HepG2 (cell line): ENCODE data around the gene CAND1. TPM values are rescaled to one million over a fixed set of nuclear protein-coding genes. Genes with fewer than 3 reads are reported as not detected.

ENCODE experiments used
- AGO2 ChIP-seq: fragments of 200-400 bp; formaldehyde crosslinking; optimal IDR thresholded peaks from 2 replicates; pipeline ENCODE3; 2017; ENCODE audit warnings: mild to moderate bottlenecking, low read depth, low read length, moderate library complexity
- ATM ChIP-seq: fragments of 450-650 bp; IDR thresholded peaks from 2 replicates; pipeline ENCODE4 v1.7.1; 2017; ENCODE audit warnings: mild to moderate bottlenecking, borderline replicate concordance
- GFI1 ChIP-seq: sonication (generic); formaldehyde crosslinking; IDR thresholded peaks from 2 replicates; pipeline ENCODE4 v1.5.0; 2020; ENCODE audit warnings: missing genetic modification reagents, mild to moderate bottlenecking, borderline replicate concordance
- HNF4A ChIP-seq: sonication (generic); formaldehyde crosslinking; IDR thresholded peaks from 2 replicates; pipeline ENCODE4 v1.4.0; 2020; ENCODE audit warnings: missing genetic modification reagents
- HOXA9 ChIP-seq: sonication (generic); formaldehyde crosslinking; IDR thresholded peaks from 2 replicates; pipeline ENCODE4 v1.8.1; 2022; ENCODE audit warnings: missing genetic modification reagents, mild to moderate bottlenecking, moderate library complexity, borderline replicate concordance
- IRX3 ChIP-seq: sonication (generic); formaldehyde crosslinking; IDR thresholded peaks from 2 replicates; pipeline ENCODE4 v1.8.1; 2023; ENCODE audit warnings: mild to moderate bottlenecking, low read depth, missing genetic modification reagents, borderline replicate concordance
- NR1H2 ChIP-seq: sonication (generic); formaldehyde crosslinking; IDR thresholded peaks from 2 replicates; pipeline ENCODE4 v1.8.1; 2022; ENCODE audit warnings: low read depth, missing genetic modification reagents, borderline replicate concordance
- PHF8 ChIP-seq: sonication (generic); formaldehyde crosslinking; IDR thresholded peaks from 2 replicates; pipeline ENCODE4 v1.5.0; 2020; ENCODE audit warnings: missing genetic modification reagents
- PTBP1 ChIP-seq: fragments of 200-400 bp; formaldehyde crosslinking; IDR thresholded peaks from 2 replicates; pipeline ENCODE4 v1.6.1; 2018; ENCODE audit warnings: low read length, low read depth; ENCODE audit not compliant: poor library complexity, severe bottlenecking
- RFXANK ChIP-seq: IDR thresholded peaks from 2 replicates; pipeline ENCODE4 v1.6.1; 2016
- TCF12 ChIP-seq, 2 experiments: fragments of 450-650 bp in 1 of 2; sonication (generic) in 1 of 2; formaldehyde crosslinking in 1 of 2; IDR thresholded peaks; 2 replicates each; pipeline versions ENCODE4 v1.6.1 to v1.8.0; 2017 to 2022; ENCODE audit warnings: antibody characterized with exemption in 1 of 2, mild to moderate bottlenecking in 1 of 2, missing genetic modification reagents in 1 of 2, moderate library complexity in 1 of 2
- ZBTB3 ChIP-seq: sonication (generic); formaldehyde crosslinking; IDR thresholded peaks from 2 replicates; pipeline ENCODE4 v1.4.0; 2020; ENCODE audit warnings: low read depth, mild to moderate bottlenecking, moderate library complexity, missing genetic modification reagents, borderline replicate concordance
- ZBTB38 ChIP-seq: sonication (generic); formaldehyde crosslinking; IDR thresholded peaks from 2 replicates; pipeline ENCODE4 v1.5.1; 2020; ENCODE audit warnings: mild to moderate bottlenecking, missing genetic modification reagents
- ZNF230 ChIP-seq: sonication (generic); formaldehyde crosslinking; IDR thresholded peaks from 2 replicates; pipeline ENCODE4 v1.4.0; 2020; ENCODE audit warnings: mild to moderate bottlenecking, missing genetic modification reagents
- ZNF746 ChIP-seq: sonication (generic); formaldehyde crosslinking; IDR thresholded peaks from 2 replicates; pipeline ENCODE4 v1.8.0; 2022; ENCODE audit warnings: mild to moderate bottlenecking, missing genetic modification reagents
- polyA plus RNA-seq, 8 experiments: library from polyadenylated mRNA; depleted of rRNA in 3 of 8; stranded (reverse) in 7 of 8; unstranded in 1 of 8; fragments of >200 nt; fragmentation: Illumina TruSeq in 4 of 8; extraction: Trizol in 4 of 8; gene quantifications; 2 replicates each; pipeline versions ENCODE4 v1.2.1 to v1.2.3, GENCODE V29; 2011 to 2016; ENCODE audit warnings: low read depth in 4 of 8, missing spikeins in 1 of 8, mixed read lengths in 1 of 8; ENCODE audit not compliant: insufficient read depth in 1 of 8
- total RNA-seq, 5 experiments: library from RNA; depleted of rRNA; stranded (reverse); fragments of >200 nt; fragmentation: Illumina TruSeq; extraction: Trizol; gene quantifications; 2 replicates each; pipeline ENCODE4 v1.2.3, GENCODE V29; 2016; ENCODE audit warnings: low read depth in 1 of 5
- TF ChIP-seq, protein P1 (sequence below): sonication (generic); formaldehyde crosslinking; IDR thresholded peaks from 2 replicates; pipeline ENCODE4 v1.4.0; 2020; ENCODE audit warnings: missing genetic modification reagents
- TF ChIP-seq, protein P2 (sequence below): sonication (generic); formaldehyde crosslinking; IDR thresholded peaks from 2 replicates; pipeline ENCODE4 v1.8.1; 2023; ENCODE audit warnings: missing genetic modification reagents, inconsistent platforms, borderline replicate concordance
- TF ChIP-seq, protein P3 (sequence below): sonication (generic); formaldehyde crosslinking; conservative IDR thresholded peaks from 2 replicates; pipeline ENCODE4 v1.8.0; 2022; ENCODE audit warnings: missing genetic modification reagents
- TF ChIP-seq, protein P4 (sequence below): sonication (generic); formaldehyde crosslinking; IDR thresholded peaks from 2 replicates; pipeline ENCODE4 v1.4.0; 2020; ENCODE audit warnings: mild to moderate bottlenecking, missing genetic modification reagents
- TF ChIP-seq, protein P5 (sequence below): sonication (generic); formaldehyde crosslinking; IDR thresholded peaks from 2 replicates; pipeline ENCODE4 v1.4.0; 2020; ENCODE audit warnings: low read depth, mild to moderate bottlenecking, missing genetic modification reagents

Gene CAND1
- total and polyA plus RNA-seq, 2 of the 13 experiments (the other 11 are each of a cell fraction or from before 2014, with no cell fraction given): 56.2 to 138 TPM

DNA sequence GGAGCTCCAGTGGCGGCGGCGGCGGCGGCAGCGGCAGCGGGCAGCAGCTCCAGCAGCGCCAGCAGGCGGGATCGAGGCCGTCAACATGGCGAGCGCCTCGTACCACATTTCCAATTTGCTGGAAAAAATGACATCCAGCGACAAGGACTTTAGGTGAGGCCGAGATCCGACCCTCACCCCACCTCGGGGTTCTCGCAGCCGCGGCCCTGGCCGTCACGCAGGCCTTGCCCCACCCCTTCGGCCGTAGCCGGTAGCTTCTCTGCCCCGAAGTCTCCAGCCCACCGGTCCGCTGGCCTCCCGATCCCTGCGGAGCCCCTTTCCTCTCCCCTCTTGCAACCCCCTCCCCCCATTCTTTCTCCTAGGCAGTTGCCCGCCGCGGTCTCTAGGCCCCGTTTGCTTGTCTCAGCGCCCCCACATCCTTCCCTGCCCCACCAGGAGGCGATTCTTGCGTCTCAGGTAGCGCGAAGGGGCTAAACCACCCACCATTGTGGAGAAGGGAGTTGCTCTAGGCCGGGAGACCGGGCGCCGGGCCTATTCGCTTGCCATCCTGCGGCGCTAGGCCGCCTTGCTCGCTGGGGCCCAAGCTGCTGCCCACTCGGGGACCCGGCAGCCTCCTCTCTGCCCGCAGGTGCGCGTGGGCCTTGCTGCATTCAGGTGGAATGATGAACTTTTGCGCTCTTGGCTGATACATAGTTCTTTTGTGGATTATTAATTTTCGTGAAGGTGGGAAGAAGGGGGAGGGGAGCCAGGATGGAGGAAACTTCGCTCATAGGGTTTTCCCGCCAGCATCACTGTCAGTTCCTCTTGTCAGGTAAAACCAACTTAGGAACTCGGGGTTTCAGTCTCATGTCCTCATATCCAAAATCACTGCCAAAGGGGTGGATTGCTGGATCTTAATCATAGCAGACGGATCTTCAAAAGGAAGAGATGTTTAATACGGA lies 745 bp downstream of the CAND1 start (continued):
- no peak for TF ChIP-seq PTBP1
- TF ChIP-seq, protein P1, sequence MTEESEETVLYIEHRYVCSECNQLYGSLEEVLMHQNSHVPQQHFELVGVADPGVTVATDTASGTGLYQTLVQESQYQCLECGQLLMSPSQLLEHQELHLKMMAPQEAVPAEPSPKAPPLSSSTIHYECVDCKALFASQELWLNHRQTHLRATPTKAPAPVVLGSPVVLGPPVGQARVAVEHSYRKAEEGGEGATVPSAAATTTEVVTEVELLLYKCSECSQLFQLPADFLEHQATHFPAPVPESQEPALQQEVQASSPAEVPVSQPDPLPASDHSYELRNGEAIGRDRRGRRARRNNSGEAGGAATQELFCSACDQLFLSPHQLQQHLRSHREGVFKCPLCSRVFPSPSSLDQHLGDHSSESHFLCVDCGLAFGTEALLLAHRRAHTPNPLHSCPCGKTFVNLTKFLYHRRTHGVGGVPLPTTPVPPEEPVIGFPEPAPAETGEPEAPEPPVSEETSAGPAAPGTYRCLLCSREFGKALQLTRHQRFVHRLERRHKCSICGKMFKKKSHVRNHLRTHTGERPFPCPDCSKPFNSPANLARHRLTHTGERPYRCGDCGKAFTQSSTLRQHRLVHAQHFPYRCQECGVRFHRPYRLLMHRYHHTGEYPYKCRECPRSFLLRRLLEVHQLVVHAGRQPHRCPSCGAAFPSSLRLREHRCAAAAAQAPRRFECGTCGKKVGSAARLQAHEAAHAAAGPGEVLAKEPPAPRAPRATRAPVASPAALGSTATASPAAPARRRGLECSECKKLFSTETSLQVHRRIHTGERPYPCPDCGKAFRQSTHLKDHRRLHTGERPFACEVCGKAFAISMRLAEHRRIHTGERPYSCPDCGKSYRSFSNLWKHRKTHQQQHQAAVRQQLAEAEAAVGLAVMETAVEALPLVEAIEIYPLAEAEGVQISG (CRISPR knock-in tag): no peak; the same call in 1 of the 2 replicates
- peak; percentile 84 for TF ChIP-seq AGO2
- no peak for TF ChIP-seq TCF12 (IDR thresholded peaks at IDR 0.05)
- TF ChIP-seq TCF12 (CRISPR knock-in tag; IDR thresholded peaks at IDR 0.05): no peak
- TF ChIP-seq ZBTB3 (CRISPR knock-in tag): no peak; the same call in 1 of the 2 replicates
- no peak; the same call in 1 of the 2 replicates for TF ChIP-seq ZNF230 (CRISPR knock-in tag)
- TF ChIP-seq, protein P2, sequence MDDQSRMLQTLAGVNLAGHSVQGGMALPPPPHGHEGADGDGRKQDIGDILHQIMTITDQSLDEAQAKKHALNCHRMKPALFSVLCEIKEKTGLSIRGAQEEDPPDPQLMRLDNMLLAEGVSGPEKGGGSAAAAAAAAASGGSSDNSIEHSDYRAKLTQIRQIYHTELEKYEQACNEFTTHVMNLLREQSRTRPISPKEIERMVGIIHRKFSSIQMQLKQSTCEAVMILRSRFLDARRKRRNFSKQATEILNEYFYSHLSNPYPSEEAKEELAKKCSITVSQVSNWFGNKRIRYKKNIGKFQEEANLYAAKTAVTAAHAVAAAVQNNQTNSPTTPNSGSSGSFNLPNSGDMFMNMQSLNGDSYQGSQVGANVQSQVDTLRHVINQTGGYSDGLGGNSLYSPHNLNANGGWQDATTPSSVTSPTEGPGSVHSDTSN (CRISPR knock-in tag): 0 out of 2 replicates have a peak, but pooled peaks have one; percentile 19
- no peak for TF ChIP-seq GFI1 (CRISPR knock-in tag)
- peak; percentile 59 for TF ChIP-seq PHF8
- TF ChIP-seq, protein P3, sequence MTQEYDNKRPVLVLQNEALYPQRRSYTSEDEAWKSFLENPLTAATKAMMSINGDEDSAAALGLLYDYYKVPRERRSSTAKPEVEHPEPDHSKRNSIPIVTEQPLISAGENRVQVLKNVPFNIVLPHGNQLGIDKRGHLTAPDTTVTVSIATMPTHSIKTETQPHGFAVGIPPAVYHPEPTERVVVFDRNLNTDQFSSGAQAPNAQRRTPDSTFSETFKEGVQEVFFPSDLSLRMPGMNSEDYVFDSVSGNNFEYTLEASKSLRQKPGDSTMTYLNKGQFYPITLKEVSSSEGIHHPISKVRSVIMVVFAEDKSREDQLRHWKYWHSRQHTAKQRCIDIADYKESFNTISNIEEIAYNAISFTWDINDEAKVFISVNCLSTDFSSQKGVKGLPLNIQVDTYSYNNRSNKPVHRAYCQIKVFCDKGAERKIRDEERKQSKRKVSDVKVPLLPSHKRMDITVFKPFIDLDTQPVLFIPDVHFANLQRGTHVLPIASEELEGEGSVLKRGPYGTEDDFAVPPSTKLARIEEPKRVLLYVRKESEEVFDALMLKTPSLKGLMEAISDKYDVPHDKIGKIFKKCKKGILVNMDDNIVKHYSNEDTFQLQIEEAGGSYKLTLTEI (CRISPR knock-in tag): no peak
- TF ChIP-seq, protein P4, sequence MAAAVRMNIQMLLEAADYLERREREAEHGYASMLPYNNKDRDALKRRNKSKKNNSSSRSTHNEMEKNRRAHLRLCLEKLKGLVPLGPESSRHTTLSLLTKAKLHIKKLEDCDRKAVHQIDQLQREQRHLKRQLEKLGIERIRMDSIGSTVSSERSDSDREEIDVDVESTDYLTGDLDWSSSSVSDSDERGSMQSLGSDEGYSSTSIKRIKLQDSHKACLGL (CRISPR knock-in tag): 0 out of 2 replicates have a peak, but pooled peaks have one; percentile 10
- 0 out of 2 replicates have a peak, but pooled peaks have one; percentile 5 for TF ChIP-seq ZNF746 (CRISPR knock-in tag)
- TF ChIP-seq RFXANK (CRISPR knock-in tag): no peak
- TF ChIP-seq HOXA9: 0 out of 2 replicates have a peak, but pooled peaks have one; percentile 16
- no peak for TF ChIP-seq IRX3
- peak; percentile 68; the same call in 1 of the 2 replicates for TF ChIP-seq ZBTB38 (CRISPR knock-in tag)
- TF ChIP-seq HNF4A (CRISPR knock-in tag): no peak
- TF ChIP-seq ATM: no peak
- TF ChIP-seq, protein P5, sequence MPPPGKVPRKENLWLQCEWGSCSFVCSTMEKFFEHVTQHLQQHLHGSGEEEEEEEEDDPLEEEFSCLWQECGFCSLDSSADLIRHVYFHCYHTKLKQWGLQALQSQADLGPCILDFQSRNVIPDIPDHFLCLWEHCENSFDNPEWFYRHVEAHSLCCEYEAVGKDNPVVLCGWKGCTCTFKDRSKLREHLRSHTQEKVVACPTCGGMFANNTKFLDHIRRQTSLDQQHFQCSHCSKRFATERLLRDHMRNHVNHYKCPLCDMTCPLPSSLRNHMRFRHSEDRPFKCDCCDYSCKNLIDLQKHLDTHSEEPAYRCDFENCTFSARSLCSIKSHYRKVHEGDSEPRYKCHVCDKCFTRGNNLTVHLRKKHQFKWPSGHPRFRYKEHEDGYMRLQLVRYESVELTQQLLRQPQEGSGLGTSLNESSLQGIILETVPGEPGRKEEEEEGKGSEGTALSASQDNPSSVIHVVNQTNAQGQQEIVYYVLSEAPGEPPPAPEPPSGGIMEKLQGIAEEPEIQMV (CRISPR knock-in tag): no peak
- no peak for TF ChIP-seq NR1H2 (CRISPR knock-in tag)
